Measurements from ENCODE around the gene COPS7A.

Gene COPS7A

GRCh38 chr12:6745741-6746525 is 22.1 kb downstream of the COPS7A start:
- TF ChIP-seq, protein P1, sequence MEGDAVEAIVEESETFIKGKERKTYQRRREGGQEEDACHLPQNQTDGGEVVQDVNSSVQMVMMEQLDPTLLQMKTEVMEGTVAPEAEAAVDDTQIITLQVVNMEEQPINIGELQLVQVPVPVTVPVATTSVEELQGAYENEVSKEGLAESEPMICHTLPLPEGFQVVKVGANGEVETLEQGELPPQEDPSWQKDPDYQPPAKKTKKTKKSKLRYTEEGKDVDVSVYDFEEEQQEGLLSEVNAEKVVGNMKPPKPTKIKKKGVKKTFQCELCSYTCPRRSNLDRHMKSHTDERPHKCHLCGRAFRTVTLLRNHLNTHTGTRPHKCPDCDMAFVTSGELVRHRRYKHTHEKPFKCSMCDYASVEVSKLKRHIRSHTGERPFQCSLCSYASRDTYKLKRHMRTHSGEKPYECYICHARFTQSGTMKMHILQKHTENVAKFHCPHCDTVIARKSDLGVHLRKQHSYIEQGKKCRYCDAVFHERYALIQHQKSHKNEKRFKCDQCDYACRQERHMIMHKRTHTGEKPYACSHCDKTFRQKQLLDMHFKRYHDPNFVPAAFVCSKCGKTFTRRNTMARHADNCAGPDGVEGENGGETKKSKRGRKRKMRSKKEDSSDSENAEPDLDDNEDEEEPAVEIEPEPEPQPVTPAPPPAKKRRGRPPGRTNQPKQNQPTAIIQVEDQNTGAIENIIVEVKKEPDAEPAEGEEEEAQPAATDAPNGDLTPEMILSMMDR (IDR thresholded peaks at IDR 0.05; ENCODE audit: borderline replicate concordance, insufficient read depth, low read depth, low read length): no peak
- no peak overlapping the region for H3K4me3 ChIP-seq (ENCODE audit: low read depth, low read length)

DNA sequence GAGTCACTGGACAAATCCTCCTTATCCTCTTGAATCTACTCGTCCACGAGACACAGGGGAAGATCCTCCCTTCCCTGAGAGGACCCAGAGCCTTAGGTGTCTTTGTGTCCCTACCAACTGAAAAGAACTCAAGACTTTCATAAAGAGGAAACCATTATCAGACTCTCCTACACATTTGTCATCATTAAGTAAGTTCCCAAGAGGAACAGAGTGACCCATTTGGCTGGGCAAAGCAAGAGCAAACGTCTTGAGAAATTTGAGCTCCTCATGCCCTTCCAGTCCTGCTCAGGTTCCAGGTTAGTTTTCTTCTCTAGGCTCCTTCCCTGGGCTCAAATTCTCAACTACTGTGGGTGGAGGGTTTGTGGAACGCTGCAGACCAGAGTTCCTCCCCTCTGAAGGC is 23.4 kb downstream of the COPS7A start:
- no peak overlapping the region for H3K4me3 ChIP-seq (ENCODE audit: low read depth, low read length)
- TF ChIP-seq, protein P1 (IDR thresholded peaks at IDR 0.05; ENCODE audit: borderline replicate concordance, insufficient read depth, low read depth, low read length): no peak

- TF ChIP-seq, protein P1 (IDR thresholded peaks at IDR 0.05; ENCODE audit: borderline replicate concordance, insufficient read depth, low read depth, low read length): no peak
- no peak overlapping the region for H3K4me3 ChIP-seq (ENCODE audit: low read depth, low read length)
Measured at GRCh38 chr12:6748761-6749160, 24.9 kb downstream of the COPS7A start.

DNA sequence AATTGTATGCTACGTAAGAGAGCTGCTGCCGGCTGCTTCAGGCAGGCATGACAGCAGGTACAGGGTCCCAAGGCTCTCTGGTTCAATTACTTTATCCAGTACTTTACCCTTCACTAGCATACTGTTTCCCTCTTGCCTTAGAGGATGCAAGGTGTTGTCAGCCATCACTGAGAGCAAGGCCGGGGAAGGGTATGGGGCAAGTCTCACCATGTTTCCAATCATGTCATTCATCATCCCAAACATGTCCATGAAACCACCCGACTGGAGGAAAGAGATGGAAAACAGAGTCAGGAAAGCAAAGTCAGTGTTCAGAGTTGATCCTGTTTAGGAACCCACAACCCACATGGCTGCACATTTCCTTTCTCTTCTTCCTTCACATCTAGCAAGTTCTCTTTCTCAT is 26.7 kb downstream of the COPS7A start:
- TF ChIP-seq, protein P1 (IDR thresholded peaks at IDR 0.05; ENCODE audit: borderline replicate concordance, insufficient read depth, low read depth, low read length): no peak
- H3K4me3 ChIP-seq (ENCODE audit: low read depth, low read length): no peak overlapping the region

DNA sequence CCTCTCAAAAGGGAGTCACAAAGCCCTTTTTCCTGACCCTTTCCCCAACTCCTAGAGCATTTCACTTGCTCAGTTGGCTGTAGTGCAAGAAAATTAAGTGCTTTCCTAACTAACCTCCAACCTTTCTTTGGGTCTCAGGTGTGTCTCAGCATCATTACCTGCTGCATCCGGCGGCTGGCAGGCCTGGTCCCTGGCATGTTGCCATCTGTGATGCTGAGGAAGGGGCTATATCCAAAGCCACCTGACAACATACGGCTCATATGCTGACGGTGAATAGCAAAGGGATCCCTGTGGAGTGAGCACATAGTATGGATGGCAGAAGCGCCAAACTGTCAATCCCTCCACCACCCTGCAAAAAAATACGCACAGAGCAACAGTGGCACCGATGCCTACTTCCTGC is 27.9 kb downstream of the COPS7A start:
- H3K4me3 ChIP-seq (ENCODE audit: low read depth, low read length): peak overlapping the region; percentile 87

DNA sequence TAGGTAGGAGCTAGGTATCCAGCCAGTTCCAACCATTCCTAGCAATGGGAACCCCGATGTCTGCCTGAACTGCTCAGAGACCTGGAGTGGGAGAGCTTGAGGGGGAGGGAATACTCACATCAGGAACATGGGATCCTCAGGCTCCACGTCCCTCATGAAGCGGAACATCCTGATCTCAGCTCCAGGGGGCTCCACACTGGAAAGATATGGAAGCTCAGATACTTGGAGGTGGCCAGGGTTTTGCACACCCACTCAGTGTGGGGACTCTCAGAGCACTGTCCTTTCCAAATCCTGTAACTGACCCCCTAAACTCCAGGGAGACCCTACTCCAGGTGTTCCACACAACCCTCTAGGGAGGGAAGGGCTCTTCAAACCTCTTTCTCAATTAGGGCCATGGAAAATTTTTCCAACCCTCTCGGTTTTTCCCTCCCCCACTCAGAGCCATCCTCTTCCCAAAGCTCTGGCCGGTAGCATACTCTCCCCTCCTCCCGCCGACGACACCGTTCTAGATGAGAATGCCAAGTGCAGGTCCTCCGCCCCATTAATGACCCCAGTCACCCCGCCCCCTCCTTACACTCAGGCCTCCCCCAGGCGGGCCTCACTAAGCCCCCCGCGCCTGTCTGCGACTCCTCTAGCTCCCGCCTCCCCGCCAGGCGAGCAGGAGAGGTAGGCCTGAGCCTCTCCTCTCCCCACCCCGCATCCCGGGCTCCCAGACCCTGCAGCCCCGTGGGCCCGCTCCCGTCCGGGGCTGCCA is 28.5 kb downstream of the COPS7A start:
- TF ChIP-seq, protein P1 (IDR thresholded peaks at IDR 0.05; ENCODE audit: borderline replicate concordance, insufficient read depth, low read depth, low read length): no peak
- peak overlapping the region; percentile 87 for H3K4me3 ChIP-seq (ENCODE audit: low read depth, low read length)

More for the DNA sequence above, 27.9 kb downstream of the COPS7A start:
- TF ChIP-seq, protein P1 (IDR thresholded peaks at IDR 0.05; ENCODE audit: borderline replicate concordance, insufficient read depth, low read depth, low read length): no peak
